ENCODE data around the gene PLIN5.
A peak's percentile ranks its signal among the peaks of the same experiment; 100 is the strongest.

The PLIN5 gene

GRCh38 chr19:4473763-4474513, 61.1 kb downstream of the PLIN5 start:
- no peak overlapping the region for H3K4me3 ChIP-seq (ENCODE audit: low read depth, low read length)
- TF ChIP-seq MYC (IDR thresholded peaks at IDR 0.05; ENCODE audit: low read depth, low read length): no peak
- TF ChIP-seq CTCF (IDR thresholded peaks at IDR 0.05; ENCODE audit: low read depth, low read length): no peak
- no peak for TF ChIP-seq POLR2A (IDR thresholded peaks at IDR 0.05; ENCODE audit: extremely low read depth, insufficient read length)
- no peak for TF ChIP-seq MAX (IDR thresholded peaks at IDR 0.05; ENCODE audit: low read depth, low read length)
- DNase-seq (ENCODE audit: low read depth): no peak

- DNase-seq (ENCODE audit: low read depth): no peak
- TF ChIP-seq MAX (IDR thresholded peaks at IDR 0.05; ENCODE audit: low read depth, low read length) (no peak), CTCF (IDR thresholded peaks at IDR 0.05; ENCODE audit: low read depth, low read length) (no peak), MYC (IDR thresholded peaks at IDR 0.05; ENCODE audit: low read depth, low read length) (no peak), POLR2A (IDR thresholded peaks at IDR 0.05; ENCODE audit: extremely low read depth, insufficient read length) (no peak)
- H3K4me3 ChIP-seq (ENCODE audit: low read depth, low read length): peak overlapping the region; percentile 59
These were observed 61.8 kb downstream of the PLIN5 start for GRCh38 chr19:4473011-4473762.
